Bone marrow (tissue), 2 donors: ENCODE measurements around the gene PURA.

Source experiments
- DNase-seq, 2 donors: peaks; one replicate each; lab custom pipeline; 2025; lab: John Stamatoyannopoulos, UW

PURA gene

GRCh38 chr5:140109759-140110645, 3.9 kb upstream of the PURA start:
- DNase-seq = no peak

- no peak for DNase-seq
Measured at GRCh38 chr5:140110646-140110957, 3.3 kb upstream of the PURA start.

- no peak for DNase-seq
Measured at GRCh38 chr5:140111011-140111858, 2.7 kb upstream of the PURA start.

- DNase-seq = no peak
Measured at GRCh38 chr5:140111859-140112551, 1.9 kb upstream of the PURA start.

- no peak for DNase-seq
Measured at GRCh38 chr5:140112685-140113179, 1.2 kb upstream of the PURA start.

GRCh38 chr5:140113180-140113698, 670 bp upstream of the PURA start:
- DNase-seq = no peak

- DNase-seq = peak in 1 of 2 donors; percentile 63
Measured at GRCh38 chr5:140114341-140115185, 654 bp downstream of the PURA start.

- no peak for DNase-seq
Measured at GRCh38 chr5:140115186-140115500, 1.2 kb downstream of the PURA start.

- DNase-seq = no peak
Measured at GRCh38 chr5:140116716-140117115, 2.8 kb downstream of the PURA start.

- no peak for DNase-seq
Measured at GRCh38 chr5:140117523-140117922, 3.6 kb downstream of the PURA start.

GRCh38 chr5:140118302-140118936, 4.5 kb downstream of the PURA start:
- DNase-seq = no peak

GRCh38 chr5:140125637-140126036, 11.7 kb downstream of the PURA start, which contains the start of gene IGIP:
TSS of gene IGIP (plus strand) at chr5:140125937. CDS start at chr5:140128477, 2,540 bp downstream.
- DNase-seq = no peak

GRCh38 chr5:140126315-140127012, 12.6 kb downstream of the PURA start:
- DNase-seq = no peak

- no peak for DNase-seq
Measured at GRCh38 chr5:140128376-140128775, 14.5 kb downstream of the PURA start.

GRCh38 chr5:140130949-140131733, 17.2 kb downstream of the PURA start:
- DNase-seq = no peak

- DNase-seq = peak in 1 of 2 donors; percentile 26
Measured at GRCh38 chr5:140131967-140132409, 18.1 kb downstream of the PURA start.

- no peak for DNase-seq
Measured at GRCh38 chr5:140133514-140134167, 19.7 kb downstream of the PURA start.

GRCh38 chr5:140134277-140134935, 20.5 kb downstream of the PURA start:
- no peak for DNase-seq
